OCI-LY1 (cell line): ENCODE data around the gene TAF4.

Experiments used
- EZH2 ChIP-seq: fragments of 200-600 bp; sonication (generic), shearing (Covaris generic); IDR thresholded peaks from 2 replicates; pipeline ENCODE4 v1.8.0; 2017; ENCODE audit warnings: borderline replicate concordance, mixed run types, mild to moderate bottlenecking, antibody characterized with exemption, low read length, moderate library complexity, mixed read lengths
- TF ChIP-seq, protein P1 (sequence below): fragments of 200-600 bp; sonication (generic), shearing (Covaris generic); IDR thresholded peaks from 2 replicates; pipeline ENCODE4 v1.5.1; 2017; ENCODE audit warnings: mild to moderate bottlenecking, antibody characterized with exemption, low read length, moderate library complexity, mixed read lengths

DNA sequence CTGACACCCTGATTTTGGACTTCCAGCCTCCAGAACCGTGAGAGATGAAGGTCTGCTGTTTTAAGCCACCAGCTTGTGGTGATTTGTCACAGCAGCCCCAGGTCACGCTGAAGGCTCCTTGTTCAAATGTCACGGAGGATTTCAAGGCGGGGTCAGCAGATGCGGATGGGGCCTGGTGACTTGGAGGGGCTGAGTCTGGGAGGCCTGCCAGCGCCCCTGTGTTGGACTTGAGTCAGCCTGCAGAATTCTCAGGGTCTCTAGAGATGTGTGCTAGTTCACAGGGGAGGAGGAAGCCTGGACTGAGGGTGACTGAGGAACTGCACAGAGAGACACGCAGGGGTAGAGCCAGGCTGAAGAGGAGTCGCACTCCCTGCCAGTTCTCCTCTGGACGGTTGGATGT, 19.5 kb upstream of the TAF4 start:
- TF ChIP-seq EZH2, result no peak
- TF ChIP-seq, protein P1, sequence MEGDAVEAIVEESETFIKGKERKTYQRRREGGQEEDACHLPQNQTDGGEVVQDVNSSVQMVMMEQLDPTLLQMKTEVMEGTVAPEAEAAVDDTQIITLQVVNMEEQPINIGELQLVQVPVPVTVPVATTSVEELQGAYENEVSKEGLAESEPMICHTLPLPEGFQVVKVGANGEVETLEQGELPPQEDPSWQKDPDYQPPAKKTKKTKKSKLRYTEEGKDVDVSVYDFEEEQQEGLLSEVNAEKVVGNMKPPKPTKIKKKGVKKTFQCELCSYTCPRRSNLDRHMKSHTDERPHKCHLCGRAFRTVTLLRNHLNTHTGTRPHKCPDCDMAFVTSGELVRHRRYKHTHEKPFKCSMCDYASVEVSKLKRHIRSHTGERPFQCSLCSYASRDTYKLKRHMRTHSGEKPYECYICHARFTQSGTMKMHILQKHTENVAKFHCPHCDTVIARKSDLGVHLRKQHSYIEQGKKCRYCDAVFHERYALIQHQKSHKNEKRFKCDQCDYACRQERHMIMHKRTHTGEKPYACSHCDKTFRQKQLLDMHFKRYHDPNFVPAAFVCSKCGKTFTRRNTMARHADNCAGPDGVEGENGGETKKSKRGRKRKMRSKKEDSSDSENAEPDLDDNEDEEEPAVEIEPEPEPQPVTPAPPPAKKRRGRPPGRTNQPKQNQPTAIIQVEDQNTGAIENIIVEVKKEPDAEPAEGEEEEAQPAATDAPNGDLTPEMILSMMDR, result no peak
